ENCODE results near the gene VWCE.

- TF ChIP-seq CTCF (optimal IDR thresholded peaks at IDR 0.05 in 1 of 3, IDR thresholded peaks at IDR 0.05 in 1 of 3, conservative IDR thresholded peaks at IDR 0.05 in 1 of 3; ENCODE audit: extremely low read depth in 1 of 3, insufficient read depth in 2 of 3, low read length in 3 of 3) (no peak), EZH2 (IDR thresholded peaks at IDR 0.05; ENCODE audit: low read length) (no peak)
These were observed 29.8 kb downstream of the VWCE start for GRCh38 chr11:61265357-61265756.

Data from keratinocyte (primary cell).